ENCODE results near the gene CINP.

- TF ChIP-seq EZH2phosphoT487 (IDR thresholded peaks at IDR 0.05; ENCODE audit: insufficient read depth, low read depth) (no peak), EZH2 (IDR thresholded peaks at IDR 0.05; ENCODE audit: insufficient read depth, poor library complexity, severe bottlenecking) (no peak)
Measured at GRCh38 chr14:102362545-102363181, at the start of gene CINP, which contains the start of gene TECPR2.
